ENCODE results near the gene GALNT9. TPM values are rescaled to one million over a fixed set of nuclear protein-coding genes. Genes with fewer than 3 reads are reported as not detected.

GALNT9 gene
- polyA plus RNA-seq, 1 donor from 2014 or later = 13.5 TPM

GRCh38 chr12:132313182-132313581 is 16.2 kb downstream of the GALNT9 start:
- Histone ChIP-seq H3K9me3 (ENCODE audit: low read length) (no peaks in the 10 kb centered on the region), H3K36me3 (ENCODE audit: insufficient read depth, low read length) (no peaks in the 10 kb centered on the region), H3K9ac (ENCODE audit: low read length) (no peak overlapping the region), H3K27ac (ENCODE audit: low read length) (no peak overlapping the region), H3K9me2 (ENCODE audit: insufficient read depth, low read length) (no peaks in the 10 kb centered on the region), H4K20me1 (ENCODE audit: insufficient read depth) (no peaks in the 10 kb centered on the region), H3K4me3 (ENCODE audit: low read length) (no peak overlapping the region), H2AFZ (ENCODE audit: low read depth, low read length) (no peak overlapping the region), H3K79me2 (replicated peaks; ENCODE audit: insufficient read depth, low read length) (no peaks in the 10 kb centered on the region), H3F3A (ENCODE audit: insufficient read depth, low read length, poor library complexity, severe bottlenecking) (no peaks in the 10 kb centered on the region), H3K27me3 (ENCODE audit: insufficient read depth, low read depth, low read length) (no peaks in the 10 kb centered on the region), H3K4me2 (ENCODE audit: low read length) (no peak overlapping the region)
- TF ChIP-seq TAF1 (IDR thresholded peaks at IDR 0.05; ENCODE audit: low read depth) (no peak), POLR2AphosphoS5 (IDR thresholded peaks at IDR 0.05) (no peak), MXI1 (conservative IDR thresholded peaks at IDR 0.05; ENCODE audit: poor library complexity, severe bottlenecking) (no peak)

GRCh38 chr12:132312516-132312915 is 16.9 kb downstream of the GALNT9 start:
- Histone ChIP-seq H3K9me3 (ENCODE audit: low read length) (no peaks in the 10 kb centered on the region), H3K4me3 (ENCODE audit: low read length) (no peak overlapping the region), H4K20me1 (ENCODE audit: insufficient read depth) (no peaks in the 10 kb centered on the region), H3K9me2 (ENCODE audit: insufficient read depth, low read length) (no peaks in the 10 kb centered on the region), H3F3A (ENCODE audit: insufficient read depth, low read length, poor library complexity, severe bottlenecking) (no peaks in the 10 kb centered on the region), H3K9ac (ENCODE audit: low read length) (no peak overlapping the region), H3K27ac (ENCODE audit: low read length) (no peak overlapping the region), H3K36me3 (ENCODE audit: insufficient read depth, low read length) (no peaks in the 10 kb centered on the region), H3K4me2 (ENCODE audit: low read length) (no peak overlapping the region), H3K27me3 (ENCODE audit: insufficient read depth, low read depth, low read length) (no peaks in the 10 kb centered on the region), H3K79me2 (replicated peaks; ENCODE audit: insufficient read depth, low read length) (no peaks in the 10 kb centered on the region), H2AFZ (ENCODE audit: low read depth, low read length) (no peak overlapping the region)
- TF ChIP-seq RAD21 (conservative IDR thresholded peaks at IDR 0.05) = no peak
- TF ChIP-seq EZH2 (IDR thresholded peaks at IDR 0.05; ENCODE audit: borderline replicate concordance, insufficient read depth, low read length, poor library complexity, severe bottlenecking) = no peak
- no peak for TF ChIP-seq MXI1 (conservative IDR thresholded peaks at IDR 0.05; ENCODE audit: poor library complexity, severe bottlenecking)
- TF ChIP-seq TAF1 (IDR thresholded peaks at IDR 0.05; ENCODE audit: low read depth) = no peak
- no peak for TF ChIP-seq EP300 (conservative IDR thresholded peaks at IDR 0.05; ENCODE audit: poor library complexity, severe bottlenecking)
- TF ChIP-seq POLR2AphosphoS5 (IDR thresholded peaks at IDR 0.05) = no peak
- no peak for TF ChIP-seq REST (IDR thresholded peaks at IDR 0.05; ENCODE audit: borderline replicate concordance)
- no peak for TF ChIP-seq CTCF (IDR thresholded peaks at IDR 0.05; ENCODE audit: poor library complexity, severe bottlenecking)
- no peak for TF ChIP-seq SMC3 (conservative IDR thresholded peaks at IDR 0.05; ENCODE audit: poor library complexity)
